Measurements from ENCODE around the gene BIRC2.

The BIRC2 gene

GRCh38 chr11:102426570-102426969 is 79.6 kb downstream of the BIRC2 start:
- TF ChIP-seq TAF1 (IDR thresholded peaks at IDR 0.05; ENCODE audit: borderline replicate concordance, insufficient read depth, low read length): no peak
- no peak for TF ChIP-seq SIN3A (IDR thresholded peaks at IDR 0.05; ENCODE audit: borderline replicate concordance, insufficient read depth, low read length)

GRCh38 chr11:102427068-102427467 is 80.1 kb downstream of the BIRC2 start:
- TF ChIP-seq FOXP2 (optimal IDR thresholded peaks at IDR 0.05; ENCODE audit: borderline replicate concordance, extremely low read depth, extremely low read length, insufficient read depth) (no peak), TAF1 (IDR thresholded peaks at IDR 0.05; ENCODE audit: borderline replicate concordance, insufficient read depth, low read length) (no peak), SIN3A (IDR thresholded peaks at IDR 0.05; ENCODE audit: borderline replicate concordance, insufficient read depth, low read length) (no peak)
